Mesendoderm (in vitro differentiated cells): ENCODE results near the gene STARD3NL. TPM values are rescaled to one million over a fixed set of nuclear protein-coding genes. Genes with fewer than 3 reads are reported as not detected.

Experiments used
- DNase-seq: peaks from one replicate; pipeline ENCODE4 v3.0.0; 2013
- H2AK5ac ChIP-seq: 2 replicates; pipeline ENCODE4 v1.6.1; 2013; ENCODE audit warnings: low read length, inconsistent platforms
- H2BK120ac ChIP-seq: 2 replicates; pipeline ENCODE4 v1.6.1; 2013; ENCODE audit warnings: low read depth, mild to moderate bottlenecking, low read length, moderate library complexity, mixed read lengths
- H2BK15ac ChIP-seq: replicated peaks from 2 replicates; pipeline ENCODE4 v1.6.1; 2013; ENCODE audit warnings: low read depth, mild to moderate bottlenecking, moderate library complexity
- H2BK5ac ChIP-seq: 2 replicates; pipeline ENCODE4 v1.6.1; 2013; ENCODE audit warnings: low read length, inconsistent platforms
- H3K18ac ChIP-seq: 2 replicates; pipeline ENCODE4 v1.6.1; 2013; ENCODE audit warnings: mild to moderate bottlenecking, low read length, mixed read lengths
- H3K23ac ChIP-seq: one replicate; pipeline ENCODE4 v1.6.1; 2013; ENCODE audit warnings: low read length
- H3K27ac ChIP-seq: 2 replicates; pipeline ENCODE4 v1.5.1; 2013; ENCODE audit warnings: low read depth, mild to moderate bottlenecking, inconsistent platforms, low read length, moderate library complexity
- H3K27me3 ChIP-seq: 2 replicates; pipeline ENCODE4 v1.6.1; 2013; ENCODE audit warnings: low read length, control low read depth, mild to moderate bottlenecking, inconsistent platforms; ENCODE audit not compliant: insufficient read depth, poor library complexity
- H3K36me3 ChIP-seq: 2 replicates; pipeline ENCODE4 v1.6.1; 2013; ENCODE audit warnings: low read length, inconsistent platforms; ENCODE audit not compliant: control insufficient read depth, insufficient read depth
- H3K4ac ChIP-seq: one replicate; pipeline ENCODE4 v1.6.1; 2013; ENCODE audit warnings: low read depth, mild to moderate bottlenecking, low read length, moderate library complexity
- H3K4me1 ChIP-seq: 2 replicates; pipeline ENCODE4 v1.6.1; 2013; ENCODE audit warnings: low read depth, low read length, inconsistent platforms; ENCODE audit not compliant: control insufficient read depth
- H3K4me2 ChIP-seq: 2 replicates; pipeline ENCODE4 v1.6.1; 2013; ENCODE audit warnings: low read length
- H3K4me3 ChIP-seq: 2 replicates; pipeline ENCODE4 v1.5.1; 2013; ENCODE audit warnings: mild to moderate bottlenecking, low read length
- H3K56ac ChIP-seq: one replicate; pipeline ENCODE4 v1.6.1; 2013; ENCODE audit warnings: low read length
- H3K79me1 ChIP-seq: 2 replicates; pipeline ENCODE4 v1.6.1; 2013; ENCODE audit warnings: low read length, inconsistent platforms
- H3K79me2 ChIP-seq: 2 replicates; pipeline ENCODE4 v1.6.1; 2013; ENCODE audit warnings: mild to moderate bottlenecking, low read length; ENCODE audit not compliant: control insufficient read depth, insufficient read depth
- H3K9ac ChIP-seq: 2 replicates; pipeline ENCODE4 v1.6.1; 2013; ENCODE audit warnings: low read length, inconsistent platforms
- H4K5ac ChIP-seq: one replicate; pipeline ENCODE4 v1.6.1; 2013; ENCODE audit warnings: low read length
- H4K8ac ChIP-seq: one replicate; pipeline ENCODE4 v1.6.1; 2013; ENCODE audit warnings: low read depth, mild to moderate bottlenecking, control low read depth, low read length, moderate library complexity
- WGBS: extraction: QIAGEN DNeasy Blood & Tissue Kit; methylation state at CpG from one replicate; pipeline ENCODE4 v1.1.7; 2013; ENCODE audit warnings: low lambda C conversion rate, missing lambda C conversion rate; ENCODE audit not compliant: insufficient coverage; ENCODE audit errors: extremely low coverage; 5-methylcytosine and 5-hydroxymethylcytosine counted together
- polyA plus RNA-seq, 2 experiments: library from polyadenylated mRNA; stranded (reverse); fragments of 200-250 nt; gene quantifications; one replicate each; pipeline ENCODE4 v1.2.3, GENCODE V29; 2013

Gene STARD3NL
- polyA plus RNA-seq (2013, experiment 1 of 2) = 33.4 TPM
- 35.9 TPM for polyA plus RNA-seq (2013, experiment 2 of 2)

GRCh38 chr7:38178004-38178694 is at the start of gene STARD3NL:
TSS of gene STARD3NL (plus strand) at chr7:38178245. CDS start at chr7:38207505, 29,260 bp downstream.
- H3K79me2 ChIP-seq = peaks cover 14% of the 10 kb centered on the region
- H3K9ac ChIP-seq = peak within 1 kb of the TSS; percentile 75
- H3K18ac ChIP-seq = peak within 1 kb of the TSS; percentile 88
- H3K23ac ChIP-seq = no peak within 1 kb of the TSS
- peak; percentile 100 for DNase-seq
- H2BK5ac ChIP-seq = no peak within 1 kb of the TSS
- H2AK5ac ChIP-seq = no peak within 1 kb of the TSS
- peaks cover 8% of the 10 kb centered on the region for H3K79me1 ChIP-seq
- H3K56ac ChIP-seq = peak within 1 kb of the TSS; percentile 90
- H3K36me3 ChIP-seq = no peaks in the 10 kb centered on the region
- no peak within 1 kb of the TSS for H2BK120ac ChIP-seq
- H4K5ac ChIP-seq = peak within 1 kb of the TSS; percentile 35
- H3K4me3 ChIP-seq = peak within 1 kb of the TSS; percentile 86
- H3K4me2 ChIP-seq = peak within 1 kb of the TSS; percentile 84
- no peaks in the 10 kb centered on the region for H3K4me1 ChIP-seq
- H3K27ac ChIP-seq = no peak within 1 kb of the TSS
- H3K27me3 ChIP-seq = no peaks in the 10 kb centered on the region
- no peak within 1 kb of the TSS for H4K8ac ChIP-seq
- no peak within 1 kb of the TSS for H2BK15ac ChIP-seq
- H3K4ac ChIP-seq = peak within 1 kb of the TSS; percentile 75
- WGBS = no CpG with 5 or more reads among the region's 51 CpGs

GRCh38 chr7:38129162-38129561 is 48.9 kb upstream of the STARD3NL start:
- Histone ChIP-seq H3K79me2 (no peaks in the 10 kb centered on the region), H3K4me3 (no peak overlapping the region), H4K5ac (no peak overlapping the region), H3K9ac (no peak overlapping the region), H3K36me3 (no peaks in the 10 kb centered on the region), H2BK15ac (no peak overlapping the region), H2AK5ac (no peak overlapping the region), H3K4me1 (no peaks in the 10 kb centered on the region), H3K18ac (no peak overlapping the region), H3K27ac (no peak overlapping the region), H4K8ac (no peak overlapping the region), H3K56ac (no peak overlapping the region), H3K79me1 (no peaks in the 10 kb centered on the region), H3K27me3 (no peaks in the 10 kb centered on the region), H3K4ac (no peak overlapping the region), H3K23ac (no peak overlapping the region), H2BK5ac (no peak overlapping the region), H2BK120ac (no peak overlapping the region), H3K4me2 (no peak overlapping the region)
- DNase-seq = no peak
- WGBS = no CpG with 5 or more reads among the region's 3 CpGs

- no peak overlapping the region for H3K56ac ChIP-seq
- no peaks in the 10 kb centered on the region for H3K4me1 ChIP-seq
- no peaks in the 10 kb centered on the region for H3K27me3 ChIP-seq
- H3K9ac ChIP-seq = no peak overlapping the region
- no peak overlapping the region for H3K4me2 ChIP-seq
- no peak overlapping the region for H3K4ac ChIP-seq
- no peak overlapping the region for H2BK15ac ChIP-seq
- H2BK120ac ChIP-seq = no peak overlapping the region
- DNase-seq = peak; percentile 8
- H3K18ac ChIP-seq = no peak overlapping the region
- H2BK5ac ChIP-seq = no peak overlapping the region
- WGBS = no CpG with 5 or more reads among the region's 2 CpGs
- H2AK5ac ChIP-seq = no peak overlapping the region
- H3K36me3 ChIP-seq = no peaks in the 10 kb centered on the region
- H3K79me2 ChIP-seq = no peaks in the 10 kb centered on the region
- H4K5ac ChIP-seq = no peak overlapping the region
- no peak overlapping the region for H3K23ac ChIP-seq
- no peak overlapping the region for H4K8ac ChIP-seq
- no peaks in the 10 kb centered on the region for H3K79me1 ChIP-seq
- no peak overlapping the region for H3K27ac ChIP-seq
- H3K4me3 ChIP-seq = no peak overlapping the region
Measured at GRCh38 chr7:38129579-38129978, 48.5 kb upstream of the STARD3NL start.

GRCh38 chr7:38138171-38138570 is 39.9 kb upstream of the STARD3NL start:
- whole genome bisulfite sequencing = no CpG with 5 or more reads among the region's 2 CpGs
- Histone ChIP-seq H3K56ac (no peak overlapping the region), H3K4me2 (no peak overlapping the region), H3K9ac (no peak overlapping the region), H4K8ac (no peak overlapping the region), H3K4me3 (no peak overlapping the region), H3K27ac (no peak overlapping the region), H3K23ac (no peak overlapping the region), H2AK5ac (no peak overlapping the region), H3K18ac (no peak overlapping the region), H4K5ac (no peak overlapping the region), H3K79me2 (no peaks in the 10 kb centered on the region), H2BK120ac (no peak overlapping the region), H2BK5ac (no peak overlapping the region), H3K4ac (no peak overlapping the region), H3K79me1 (no peaks in the 10 kb centered on the region), H3K27me3 (no peaks in the 10 kb centered on the region), H2BK15ac (no peak overlapping the region), H3K36me3 (no peaks in the 10 kb centered on the region), H3K4me1 (no peaks in the 10 kb centered on the region)
- no peak for DNase-seq

GRCh38 chr7:38141187-38141586 is 36.9 kb upstream of the STARD3NL start:
- no peaks in the 10 kb centered on the region for H3K4me1 ChIP-seq
- H3K23ac ChIP-seq = no peak overlapping the region
- H2BK5ac ChIP-seq = no peak overlapping the region
- no peak overlapping the region for H3K56ac ChIP-seq
- H4K8ac ChIP-seq = no peak overlapping the region
- H4K5ac ChIP-seq = no peak overlapping the region
- H2BK15ac ChIP-seq = no peak overlapping the region
- H3K79me1 ChIP-seq = no peaks in the 10 kb centered on the region
- H3K9ac ChIP-seq = no peak overlapping the region
- H3K27ac ChIP-seq = no peak overlapping the region
- no peak overlapping the region for H3K4ac ChIP-seq
- H3K27me3 ChIP-seq = no peaks in the 10 kb centered on the region
- H3K36me3 ChIP-seq = no peaks in the 10 kb centered on the region
- WGBS = no CpG with 5 or more reads among the region's 2 CpGs
- no peak overlapping the region for H3K4me2 ChIP-seq
- H3K18ac ChIP-seq = no peak overlapping the region
- DNase-seq = no peak
- no peaks in the 10 kb centered on the region for H3K79me2 ChIP-seq
- H3K4me3 ChIP-seq = no peak overlapping the region
- no peak overlapping the region for H2BK120ac ChIP-seq
- H2AK5ac ChIP-seq = no peak overlapping the region

- H3K9ac ChIP-seq = no peak overlapping the region
- no CpG with 5 or more reads among the region's 3 CpGs for WGBS
- no peaks in the 10 kb centered on the region for H3K79me1 ChIP-seq
- H4K5ac ChIP-seq = no peak overlapping the region
- H3K4me2 ChIP-seq = no peak overlapping the region
- H2BK5ac ChIP-seq = no peak overlapping the region
- H3K4me3 ChIP-seq = no peak overlapping the region
- no peak overlapping the region for H3K18ac ChIP-seq
- no peak for DNase-seq
- H3K23ac ChIP-seq = no peak overlapping the region
- no peak overlapping the region for H3K4ac ChIP-seq
- H4K8ac ChIP-seq = no peak overlapping the region
- no peaks in the 10 kb centered on the region for H3K36me3 ChIP-seq
- H3K4me1 ChIP-seq = no peaks in the 10 kb centered on the region
- H3K27ac ChIP-seq = no peak overlapping the region
- H2BK15ac ChIP-seq = no peak overlapping the region
- H3K27me3 ChIP-seq = no peaks in the 10 kb centered on the region
- H3K79me2 ChIP-seq = no peaks in the 10 kb centered on the region
- no peak overlapping the region for H2BK120ac ChIP-seq
- no peak overlapping the region for H2AK5ac ChIP-seq
- H3K56ac ChIP-seq = no peak overlapping the region
Measured at GRCh38 chr7:38142736-38143135, 35.3 kb upstream of the STARD3NL start.
